ENCODE results near the gene IGDCC3. TPM values are rescaled to one million over a fixed set of nuclear protein-coding genes. Genes with fewer than 3 reads are reported as not detected.

The IGDCC3 gene
- total and polyA plus RNA-seq, 2 of the 8 experiments (the other 6 are each of a cell fraction or from before 2014, with no cell fraction given) = 26.8 to 45.7 TPM

DNA sequence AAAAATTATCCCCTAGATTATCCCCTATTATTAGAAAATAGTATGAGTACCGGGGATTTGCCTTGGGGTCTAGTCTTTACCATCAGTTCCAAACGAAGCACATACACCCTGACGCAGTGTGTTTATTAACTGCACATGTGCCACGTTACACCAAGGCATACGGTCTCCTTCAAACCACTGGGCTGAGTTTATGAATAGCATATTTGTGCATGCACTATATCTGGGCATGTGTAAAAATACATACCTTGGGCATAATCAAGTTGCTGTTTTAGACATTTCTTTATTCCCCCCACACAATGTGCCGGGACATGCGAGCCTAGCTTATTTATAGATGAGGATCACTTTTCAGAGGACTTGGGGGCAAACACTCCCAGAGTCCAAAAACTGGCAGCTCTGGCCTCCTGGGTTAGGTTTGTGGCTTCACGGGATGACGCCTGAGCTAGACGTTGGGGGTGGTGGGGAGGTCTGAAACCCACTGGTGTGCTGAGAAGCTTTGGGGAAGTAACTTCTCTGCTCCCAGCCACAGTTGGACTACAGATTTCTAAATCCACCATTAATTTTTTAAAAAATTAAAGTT lies 28.7 kb upstream of the IGDCC3 start:
- Histone ChIP-seq H3K79me1 (ENCODE audit: low read depth, low read length) (no peaks in the 10 kb centered on the region), H3K14ac (ENCODE audit: insufficient read length) (no peak overlapping the region), H3K9me3 (ENCODE audit: insufficient read depth in 2 of 2, low read depth in 1 of 2, low read length in 1 of 2) (no peaks in the 10 kb centered on the region), H3K27ac (ENCODE audit: low read depth, low read length) (no peak overlapping the region), H2BK20ac (ENCODE audit: low read length) (no peak overlapping the region), H3K36me3 (ENCODE audit: control insufficient read depth in 2 of 4, insufficient read depth in 4 of 4, low read length in 3 of 4) (no peaks in the 10 kb centered on the region), H2BK120ac (replicated peaks; ENCODE audit: low read depth, low read length) (no peak overlapping the region), H2BK15ac (ENCODE audit: low read length) (no peak overlapping the region; the same call in 1 of the 2 replicates), H4K20me1 (replicated peaks in 1 of 2; ENCODE audit: control insufficient read depth in 1 of 2, insufficient read depth in 2 of 2, low read length in 2 of 2) (no peaks in the 10 kb centered on the region), H4K91ac (replicated peaks; ENCODE audit: insufficient read length, low read length) (no peak overlapping the region), H3K4ac (replicated peaks; ENCODE audit: insufficient read length, low read depth, low read length) (no peak overlapping the region), H2AK5ac (ENCODE audit: low read depth, low read length) (no peak overlapping the region), H2AFZ (ENCODE audit: low read length) (no peak overlapping the region), H3K4me1 (replicated peaks in 1 of 4; ENCODE audit: control insufficient read depth in 3 of 4, insufficient read depth in 4 of 4, low read length in 3 of 4) (peaks cover 8 to 25% (median 17%) of the 10 kb centered on the region in 4 experiments), H3K9ac (replicated peaks in 1 of 4; ENCODE audit: extremely low read depth in 1 of 4, low read depth in 3 of 4, low read length in 3 of 4) (no peak overlapping the region), H3K4me2 (ENCODE audit: insufficient read depth in 1 of 2, low read depth in 2 of 2, low read length in 2 of 2) (no peak overlapping the region), H2BK12ac (ENCODE audit: low read depth, low read length) (no peak overlapping the region), H3K27me3 (replicated peaks in 1 of 4; ENCODE audit: control insufficient read depth in 3 of 4, extremely low read depth in 1 of 4, insufficient read depth in 3 of 4, low read length in 3 of 4) (peaks cover 0 to 2% (median 0%) of the 10 kb centered on the region in 4 experiments; a peak in 1 of 7 replicates), H4K8ac (ENCODE audit: extremely low read depth, insufficient read depth, low read length) (no peak overlapping the region), H3K56ac (replicated peaks; ENCODE audit: insufficient read length, low read depth, low read length) (no peak overlapping the region), H3K23ac (ENCODE audit: insufficient read length) (no peak overlapping the region), H3K23me2 (ENCODE audit: low read depth, low read length) (no peaks in the 10 kb centered on the region; the same call in 1 of the 2 replicates), H3K4me3 (ENCODE audit: extremely low read depth in 1 of 4, insufficient read depth in 2 of 4, low read depth in 3 of 4, low read length in 4 of 4) (no peak overlapping the region), H4K5ac (ENCODE audit: insufficient read length, low read depth, low read length) (no peak overlapping the region), H2BK5ac (ENCODE audit: low read depth, low read length) (no peak overlapping the region), H3K18ac (ENCODE audit: extremely low read depth, low read length) (no peak overlapping the region), H3K79me2 (ENCODE audit: control insufficient read depth in 1 of 2, insufficient read depth in 2 of 2, low read length in 2 of 2) (no peaks in the 10 kb centered on the region)
- ChIA-PET CTCF (ENCODE audit: partially characterized antibody) (interaction anchor here (0.9 to 4.1 kb wide), 6 partner anchors 10 to 88 kb away, joined by 3 to 26 read pairs (median 6); partner anchors contain the start of gene IGDCC4), POLR2A (ENCODE audit: partially characterized antibody) (interaction anchor here (0.6 to 15.2 kb wide), 4 partner anchors 11 to 97 kb away, joined by 3 to 229 read pairs (median 4); partner anchors contain the start of gene IGDCC4)
- FAIRE-seq = no peak
- no peak for DNase-seq (ENCODE audit: low read depth in 1 of 2, low spot score in 2 of 2)
- WGBS, 2 experiments (ENCODE audit: extremely low coverage in 1 of 2, insufficient coverage in 1 of 2, insufficient read length in 1 of 2, insufficient replicate concordance in 2 of 2, low coverage in 1 of 2, low lambda C conversion rate in 2 of 2, missing lambda C conversion rate in 1 of 2) = 90% methylated on average over 10 of the region's 10 CpGs; no CpG with 5 or more reads in 1 of the 2 experiments
- TF ChIP-seq MAFK (IDR thresholded peaks at IDR 0.05; ENCODE audit: low read depth, low read length) = no peak
- TF ChIP-seq SP4 (IDR thresholded peaks at IDR 0.05; ENCODE audit: low read length) = no peak
- TF ChIP-seq KDM4A (IDR thresholded peaks at IDR 0.05; ENCODE audit: low read depth, low read length, severe bottlenecking) = no peak
- TF ChIP-seq, protein P1, sequence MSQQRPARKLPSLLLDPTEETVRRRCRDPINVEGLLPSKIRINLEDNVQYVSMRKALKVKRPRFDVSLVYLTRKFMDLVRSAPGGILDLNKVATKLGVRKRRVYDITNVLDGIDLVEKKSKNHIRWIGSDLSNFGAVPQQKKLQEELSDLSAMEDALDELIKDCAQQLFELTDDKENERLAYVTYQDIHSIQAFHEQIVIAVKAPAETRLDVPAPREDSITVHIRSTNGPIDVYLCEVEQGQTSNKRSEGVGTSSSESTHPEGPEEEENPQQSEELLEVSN (IDR thresholded peaks at IDR 0.05) = no peak
- no peak for TF ChIP-seq RAD21 (IDR thresholded peaks at IDR 0.05 in 1 of 2, conservative IDR thresholded peaks at IDR 0.05 in 1 of 2; ENCODE audit: low read depth in 2 of 2, low read length in 2 of 2)

Measured in H1 (cell line).